NB4 (cell line): ENCODE results near the gene IFT81.

Experiments
- TF ChIP-seq, protein P1 (sequence below): IDR thresholded peaks from one replicate; pipeline ENCODE4 v1.5.1; 2012; ENCODE audit warnings: low read depth, low read length
- TF ChIP-seq, protein P2 (sequence below): IDR thresholded peaks from 2 replicates; pipeline ENCODE4 v1.6.1; 2011; ENCODE audit warnings: low read depth, low read length

DNA sequence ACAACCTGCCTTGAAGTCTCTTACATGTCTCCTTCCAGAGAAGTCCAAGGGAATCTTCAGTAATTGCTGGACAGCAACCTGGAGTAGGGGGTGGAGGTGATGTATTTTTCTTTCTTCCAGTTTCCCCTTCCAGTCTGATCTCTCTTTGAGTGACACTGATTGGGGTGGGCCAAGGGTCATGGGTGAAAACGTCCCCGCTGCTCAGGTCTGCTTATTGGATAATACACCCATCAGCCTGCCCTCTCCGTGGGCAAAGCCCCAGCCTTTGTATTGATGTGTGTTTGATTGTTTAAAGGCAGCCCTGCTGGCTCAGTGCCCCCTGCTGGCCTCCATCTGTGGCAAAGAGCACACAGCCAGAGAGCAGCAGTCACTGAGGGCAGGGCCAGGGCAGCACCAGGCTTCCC, 121.2 kb downstream of the IFT81 start:
- TF ChIP-seq, protein P1, sequence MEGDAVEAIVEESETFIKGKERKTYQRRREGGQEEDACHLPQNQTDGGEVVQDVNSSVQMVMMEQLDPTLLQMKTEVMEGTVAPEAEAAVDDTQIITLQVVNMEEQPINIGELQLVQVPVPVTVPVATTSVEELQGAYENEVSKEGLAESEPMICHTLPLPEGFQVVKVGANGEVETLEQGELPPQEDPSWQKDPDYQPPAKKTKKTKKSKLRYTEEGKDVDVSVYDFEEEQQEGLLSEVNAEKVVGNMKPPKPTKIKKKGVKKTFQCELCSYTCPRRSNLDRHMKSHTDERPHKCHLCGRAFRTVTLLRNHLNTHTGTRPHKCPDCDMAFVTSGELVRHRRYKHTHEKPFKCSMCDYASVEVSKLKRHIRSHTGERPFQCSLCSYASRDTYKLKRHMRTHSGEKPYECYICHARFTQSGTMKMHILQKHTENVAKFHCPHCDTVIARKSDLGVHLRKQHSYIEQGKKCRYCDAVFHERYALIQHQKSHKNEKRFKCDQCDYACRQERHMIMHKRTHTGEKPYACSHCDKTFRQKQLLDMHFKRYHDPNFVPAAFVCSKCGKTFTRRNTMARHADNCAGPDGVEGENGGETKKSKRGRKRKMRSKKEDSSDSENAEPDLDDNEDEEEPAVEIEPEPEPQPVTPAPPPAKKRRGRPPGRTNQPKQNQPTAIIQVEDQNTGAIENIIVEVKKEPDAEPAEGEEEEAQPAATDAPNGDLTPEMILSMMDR = peak; percentile 93
- TF ChIP-seq, protein P2, sequence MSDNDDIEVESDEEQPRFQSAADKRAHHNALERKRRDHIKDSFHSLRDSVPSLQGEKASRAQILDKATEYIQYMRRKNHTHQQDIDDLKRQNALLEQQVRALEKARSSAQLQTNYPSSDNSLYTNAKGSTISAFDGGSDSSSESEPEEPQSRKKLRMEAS = no peak
